Endothelial cell (in vitro differentiated cells): ENCODE data around the gene HASPIN. TPM values are rescaled to one million over a fixed set of nuclear protein-coding genes. Genes with fewer than 3 reads are reported as not detected.

Experiments
- DNase-seq: peaks from one replicate; pipeline ENCODE4 v3.0.0; 2021; ENCODE audit warnings: low spot score
- H3K27ac Mint-ChIP-seq: one replicate; pipeline ENCODE4 v1.8.0; 2021; ENCODE audit warnings: mixed read lengths, inconsistent platforms; ENCODE audit not compliant: unreplicated experiment
- H3K27me3 Mint-ChIP-seq: one replicate; pipeline ENCODE4 v1.8.0; 2021; ENCODE audit warnings: mild to moderate bottlenecking, moderate library complexity, mixed read lengths, inconsistent platforms; ENCODE audit not compliant: unreplicated experiment
- H3K36me3 Mint-ChIP-seq: one replicate; pipeline ENCODE4 v1.8.0; 2021; ENCODE audit warnings: mild to moderate bottlenecking, low read depth, mixed read lengths, inconsistent platforms; ENCODE audit not compliant: unreplicated experiment
- H3K4me1 Mint-ChIP-seq: one replicate; pipeline ENCODE4 v1.8.0; 2021; ENCODE audit warnings: mild to moderate bottlenecking, mixed read lengths, inconsistent platforms; ENCODE audit not compliant: unreplicated experiment
- H3K4me3 Mint-ChIP-seq: one replicate; pipeline ENCODE4 v1.8.0; 2021; ENCODE audit warnings: mild to moderate bottlenecking, mixed read lengths, inconsistent platforms; ENCODE audit not compliant: unreplicated experiment
- H3K9me3 Mint-ChIP-seq: one replicate; pipeline ENCODE4 v1.8.0; 2021; ENCODE audit warnings: mixed read lengths, inconsistent platforms; ENCODE audit not compliant: unreplicated experiment
- long read RNA-seq: library from polyadenylated mRNA; unstranded; transcript quantifications from one replicate; pipeline ENCODE4 v2.0.0, GENCODE V29; 2020; ENCODE audit not compliant: unreplicated experiment
- total RNA-seq: library from RNA; stranded (reverse); fragmentation: NEBNext Ultra II Directional; extraction: Animal tissue kit (Norgen Biotek cat#: 25700); gene quantifications from one replicate; pipeline ENCODE4 v1.2.1, GENCODE V29; 2021; ENCODE audit not compliant: unreplicated experiment
- TF ChIP-seq, protein P1 (sequence below): fragments of 200-600 bp; sonication (generic); IDR thresholded peaks from one replicate; pipeline ENCODE4 v1.5.0; 2021; ENCODE audit warnings: antibody characterized with exemption; ENCODE audit not compliant: unreplicated experiment

Gene HASPIN
- total RNA-seq = 5.2 TPM
- long read RNA-seq = 0 reads

- Mint-ChIP-seq H3K36me3 (peaks cover 7% of the 10 kb centered on the region), H3K4me3 (peak within 1 kb of the TSS; percentile 95), H3K27me3 (peaks cover 6% of the 10 kb centered on the region), H3K27ac (peak within 1 kb of the TSS; percentile 72), H3K4me1 (peaks cover 15% of the 10 kb centered on the region), H3K9me3 (no peaks in the 10 kb centered on the region)
- TF ChIP-seq, protein P1, sequence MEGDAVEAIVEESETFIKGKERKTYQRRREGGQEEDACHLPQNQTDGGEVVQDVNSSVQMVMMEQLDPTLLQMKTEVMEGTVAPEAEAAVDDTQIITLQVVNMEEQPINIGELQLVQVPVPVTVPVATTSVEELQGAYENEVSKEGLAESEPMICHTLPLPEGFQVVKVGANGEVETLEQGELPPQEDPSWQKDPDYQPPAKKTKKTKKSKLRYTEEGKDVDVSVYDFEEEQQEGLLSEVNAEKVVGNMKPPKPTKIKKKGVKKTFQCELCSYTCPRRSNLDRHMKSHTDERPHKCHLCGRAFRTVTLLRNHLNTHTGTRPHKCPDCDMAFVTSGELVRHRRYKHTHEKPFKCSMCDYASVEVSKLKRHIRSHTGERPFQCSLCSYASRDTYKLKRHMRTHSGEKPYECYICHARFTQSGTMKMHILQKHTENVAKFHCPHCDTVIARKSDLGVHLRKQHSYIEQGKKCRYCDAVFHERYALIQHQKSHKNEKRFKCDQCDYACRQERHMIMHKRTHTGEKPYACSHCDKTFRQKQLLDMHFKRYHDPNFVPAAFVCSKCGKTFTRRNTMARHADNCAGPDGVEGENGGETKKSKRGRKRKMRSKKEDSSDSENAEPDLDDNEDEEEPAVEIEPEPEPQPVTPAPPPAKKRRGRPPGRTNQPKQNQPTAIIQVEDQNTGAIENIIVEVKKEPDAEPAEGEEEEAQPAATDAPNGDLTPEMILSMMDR = no peak
- peak; percentile 95 for DNase-seq
Observed at GRCh38 chr17:3723556-3724377, at the start of gene HASPIN. HASPIN (plus strand) TSS chr17:3723903; CDS start chr17:3723936, 33 bp downstream.

GRCh38 chr17:3675886-3676285 is 47.8 kb upstream of the HASPIN start:
- Mint-ChIP-seq H3K27me3 (peaks cover 2% of the 10 kb centered on the region), H3K4me3 (no peak overlapping the region), H3K9me3 (no peaks in the 10 kb centered on the region), H3K36me3 (no peaks in the 10 kb centered on the region), H3K4me1 (no peaks in the 10 kb centered on the region), H3K27ac (peak overlapping the region; percentile 9)
- DNase-seq = no peak
- TF ChIP-seq, protein P1 = no peak

DNA sequence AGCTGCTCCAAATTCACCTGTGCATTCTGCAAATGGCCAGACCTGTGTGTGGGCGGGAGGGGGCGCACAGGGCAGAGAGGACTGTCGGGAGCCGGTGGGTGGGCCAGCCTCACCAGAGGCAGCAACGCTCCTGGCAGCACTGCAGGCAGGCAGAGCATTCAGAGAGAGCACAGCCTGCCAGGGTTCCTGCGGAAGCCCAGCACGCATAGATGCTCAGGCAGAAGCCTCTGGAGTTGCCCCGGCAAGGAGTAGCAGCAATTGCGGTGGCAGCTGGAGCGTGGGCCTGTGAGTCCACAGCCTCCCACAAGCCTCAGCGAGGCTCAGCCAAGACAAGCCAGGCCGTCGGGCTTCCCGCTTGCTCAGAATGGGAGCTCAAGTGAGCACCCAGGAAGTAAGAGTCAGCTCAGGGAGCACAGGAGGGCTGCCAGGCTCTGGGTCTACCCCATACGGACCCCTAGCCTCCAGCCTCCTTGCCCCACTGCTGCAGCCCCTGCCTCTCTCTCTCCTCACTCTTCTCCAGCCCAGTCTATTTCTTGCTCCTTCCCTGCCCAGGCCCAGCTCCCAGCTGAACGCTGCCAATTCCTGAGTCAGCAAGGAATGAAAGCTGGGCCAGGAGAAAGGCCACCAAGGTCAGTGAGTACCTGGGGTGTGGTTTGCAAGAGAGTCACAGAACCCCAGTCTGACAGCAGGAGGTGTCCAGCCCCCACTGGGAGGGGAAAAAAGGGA is 45.4 kb upstream of the HASPIN start:
- Mint-ChIP-seq H3K4me1 (no peaks in the 10 kb centered on the region), H3K27ac (no peak overlapping the region), H3K9me3 (no peaks in the 10 kb centered on the region), H3K4me3 (no peak overlapping the region), H3K27me3 (peaks cover 3% of the 10 kb centered on the region), H3K36me3 (no peaks in the 10 kb centered on the region)
- no peak for DNase-seq
- TF ChIP-seq, protein P1 = no peak

DNA sequence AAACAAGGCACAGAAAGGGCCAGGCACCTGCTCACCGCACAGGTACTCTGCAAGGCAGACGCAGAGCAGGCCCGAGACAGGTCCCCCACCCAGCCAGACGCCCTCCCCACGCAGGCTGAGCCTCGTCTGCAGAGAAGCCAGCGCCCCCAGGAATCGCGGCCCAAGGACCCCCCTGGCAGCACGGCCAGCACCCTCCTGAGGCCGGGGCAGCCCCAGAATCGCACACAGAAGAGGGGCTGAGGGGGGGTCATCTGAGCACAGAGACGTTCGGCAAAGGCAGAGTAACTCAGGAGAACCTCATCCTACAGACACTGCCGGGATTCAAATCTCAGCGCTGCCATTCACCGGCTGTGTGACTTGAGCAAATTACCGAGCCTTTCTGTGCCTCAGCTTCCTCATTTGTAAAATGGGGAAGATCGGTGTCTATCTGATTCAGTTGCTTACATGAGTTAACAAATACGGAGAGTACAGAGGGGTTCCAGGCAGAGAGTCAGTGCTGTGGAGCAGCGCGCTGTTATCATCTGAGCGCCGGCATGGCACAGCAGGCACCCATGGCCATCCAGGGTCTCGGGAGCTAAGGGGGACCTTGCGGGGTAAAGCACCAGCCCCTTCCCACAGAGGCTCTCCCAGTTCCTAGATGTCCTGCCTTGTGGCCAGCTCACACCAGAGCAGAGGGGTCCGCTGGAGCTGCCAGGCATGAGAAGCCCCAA is 44.7 kb upstream of the HASPIN start:
- TF ChIP-seq, protein P1 = no peak

More for the DNA sequence above, 44.7 kb upstream of the HASPIN start:
- Mint-ChIP-seq H3K4me1 (no peaks in the 10 kb centered on the region), H3K9me3 (no peaks in the 10 kb centered on the region), H3K36me3 (no peaks in the 10 kb centered on the region), H3K4me3 (no peak overlapping the region), H3K27me3 (peaks cover 3% of the 10 kb centered on the region), H3K27ac (no peak overlapping the region)
- DNase-seq = no peak
